Measurements from ENCODE around the gene NCAPG2. TPM values are rescaled to one million over a fixed set of nuclear protein-coding genes. Genes with fewer than 3 reads are reported as not detected.
"Not testable (repeated sequence)": the region's sequence is repeated elsewhere in the genome, so short reads cannot be mapped to it uniquely, and the experiment has no call there.

The NCAPG2 gene
- total and polyA plus RNA-seq, 3 donors from 2014 or later, result 30.2 to 53.9 (median 34.0) TPM

DNA sequence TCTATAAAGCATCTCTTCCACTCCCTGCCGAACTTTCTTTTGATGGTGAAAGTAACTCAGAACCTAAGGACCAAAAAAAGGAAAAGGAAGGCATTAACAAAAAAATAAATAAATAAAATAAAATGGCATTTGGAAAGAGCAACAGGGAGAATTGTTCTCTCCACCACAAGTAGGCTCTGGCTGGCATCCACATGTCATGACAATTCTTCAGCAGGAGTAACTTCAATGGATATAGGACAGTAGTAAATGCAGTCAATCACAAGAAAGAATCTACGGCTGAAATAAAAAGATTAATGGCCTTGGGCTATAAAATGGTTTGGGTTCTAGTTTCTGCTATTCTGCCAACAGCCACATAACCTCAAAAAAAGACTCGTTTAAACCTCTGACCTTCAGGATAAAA, 23.9 kb downstream of the NCAPG2 start:
- WGBS, 2 donors, result 58 to 84% methylated on average over 3 of the region's 3 CpGs
- Histone ChIP-seq H3K27ac (no peak overlapping the region), H3K27me3 (no peaks in the 10 kb centered on the region), H3K4me1 (no peaks in the 10 kb centered on the region), H3K4me3 (no peak overlapping the region), H3K9me3 (no peaks in the 10 kb centered on the region), H3K36me3 (ENCODE audit: low read depth, missing control alignments) (no peaks in the 10 kb centered on the region)
- TF ChIP-seq POLR2A (IDR thresholded peaks at IDR 0.05), result no peak
- TF ChIP-seq, protein P1, sequence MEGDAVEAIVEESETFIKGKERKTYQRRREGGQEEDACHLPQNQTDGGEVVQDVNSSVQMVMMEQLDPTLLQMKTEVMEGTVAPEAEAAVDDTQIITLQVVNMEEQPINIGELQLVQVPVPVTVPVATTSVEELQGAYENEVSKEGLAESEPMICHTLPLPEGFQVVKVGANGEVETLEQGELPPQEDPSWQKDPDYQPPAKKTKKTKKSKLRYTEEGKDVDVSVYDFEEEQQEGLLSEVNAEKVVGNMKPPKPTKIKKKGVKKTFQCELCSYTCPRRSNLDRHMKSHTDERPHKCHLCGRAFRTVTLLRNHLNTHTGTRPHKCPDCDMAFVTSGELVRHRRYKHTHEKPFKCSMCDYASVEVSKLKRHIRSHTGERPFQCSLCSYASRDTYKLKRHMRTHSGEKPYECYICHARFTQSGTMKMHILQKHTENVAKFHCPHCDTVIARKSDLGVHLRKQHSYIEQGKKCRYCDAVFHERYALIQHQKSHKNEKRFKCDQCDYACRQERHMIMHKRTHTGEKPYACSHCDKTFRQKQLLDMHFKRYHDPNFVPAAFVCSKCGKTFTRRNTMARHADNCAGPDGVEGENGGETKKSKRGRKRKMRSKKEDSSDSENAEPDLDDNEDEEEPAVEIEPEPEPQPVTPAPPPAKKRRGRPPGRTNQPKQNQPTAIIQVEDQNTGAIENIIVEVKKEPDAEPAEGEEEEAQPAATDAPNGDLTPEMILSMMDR (IDR thresholded peaks at IDR 0.05), result no peak
- DNase-seq, result no peak
- intact Hi-C loops (cut with DNase I; ENCODE audit: low total_unique reads), result no loop called here

DNA sequence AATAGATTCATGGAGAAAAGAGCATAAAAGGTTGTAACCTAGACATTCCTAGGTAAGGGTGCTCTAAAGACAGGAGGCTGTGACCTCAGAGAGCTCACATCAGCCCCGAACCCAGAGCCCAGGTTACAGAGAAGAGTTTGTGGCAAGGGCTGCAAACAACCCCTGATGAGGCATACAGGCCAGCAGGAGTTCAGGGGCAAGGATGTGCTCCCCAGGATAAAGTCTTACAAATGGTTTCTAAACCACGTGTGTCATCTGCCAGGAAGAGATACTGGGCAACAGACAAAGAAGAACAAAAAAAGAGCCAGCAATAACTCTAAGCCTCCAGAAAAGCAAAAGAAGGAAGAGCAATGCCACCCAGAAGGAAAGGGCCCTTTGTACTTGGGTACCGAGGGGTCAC, 27.7 kb downstream of the NCAPG2 start:
- Histone ChIP-seq H3K9me3 (no peaks in the 10 kb centered on the region), H3K27me3 (no peaks in the 10 kb centered on the region), H3K4me3 (no peak overlapping the region), H3K27ac (no peak overlapping the region), H3K36me3 (ENCODE audit: low read depth, missing control alignments) (no peaks in the 10 kb centered on the region), H3K4me1 (no peaks in the 10 kb centered on the region)
- DNase-seq, result no peak
- intact Hi-C loops (cut with DNase I; ENCODE audit: low total_unique reads), result no loop called here
- 94 to 97% methylated on average over 3 of the region's 3 CpGs for WGBS, 2 donors
- TF ChIP-seq, protein P1 (IDR thresholded peaks at IDR 0.05), result no peak
- TF ChIP-seq POLR2A (IDR thresholded peaks at IDR 0.05), result no peak

DNA sequence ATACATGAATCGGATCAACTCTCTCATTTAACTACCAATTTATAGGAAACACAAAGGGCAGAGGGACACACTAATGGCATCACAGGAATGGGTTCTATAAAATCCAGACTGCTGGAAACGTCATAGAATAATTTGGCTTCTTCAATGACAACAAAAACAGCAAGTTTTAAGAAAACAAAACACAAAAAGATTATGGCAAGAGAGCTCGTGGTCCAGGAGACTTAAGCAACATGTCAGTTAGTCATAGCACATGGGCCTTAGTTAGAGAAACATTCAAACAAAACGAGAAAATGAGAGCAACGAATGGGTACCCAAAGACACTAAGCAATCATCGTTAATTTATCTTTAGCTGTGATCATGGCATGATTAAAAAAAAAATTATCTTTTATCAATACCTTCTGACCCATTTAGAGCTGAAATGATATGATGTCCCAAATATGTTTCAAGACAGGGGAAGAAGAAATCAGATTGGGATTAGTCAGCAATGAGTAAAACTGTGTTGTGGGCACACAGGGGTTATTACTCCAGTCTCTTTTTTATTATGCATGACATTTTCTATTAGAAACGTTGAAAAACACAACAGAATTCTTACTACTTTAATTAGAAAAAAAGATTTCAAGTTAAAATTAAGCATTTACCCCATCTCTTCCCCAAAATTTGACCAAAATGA, 28.3 kb downstream of the NCAPG2 start:
- no peaks in the 10 kb centered on the region for H3K36me3 ChIP-seq (ENCODE audit: low read depth, missing control alignments)
- WGBS, 2 donors, result 78 to 91% methylated on average over 7 of the region's 7 CpGs
- no peaks in the 10 kb centered on the region for H3K27me3 ChIP-seq
- no peaks in the 10 kb centered on the region for H3K9me3 ChIP-seq
- no peak overlapping the region for H3K4me3 ChIP-seq
- no peak for TF ChIP-seq POLR2A (IDR thresholded peaks at IDR 0.05)
- TF ChIP-seq, protein P1 (IDR thresholded peaks at IDR 0.05), result no peak
- intact Hi-C loops (cut with DNase I; ENCODE audit: low total_unique reads), result no loop called here
- DNase-seq, result no peak
- no peaks in the 10 kb centered on the region for H3K4me1 ChIP-seq
- no peak overlapping the region for H3K27ac ChIP-seq

DNA sequence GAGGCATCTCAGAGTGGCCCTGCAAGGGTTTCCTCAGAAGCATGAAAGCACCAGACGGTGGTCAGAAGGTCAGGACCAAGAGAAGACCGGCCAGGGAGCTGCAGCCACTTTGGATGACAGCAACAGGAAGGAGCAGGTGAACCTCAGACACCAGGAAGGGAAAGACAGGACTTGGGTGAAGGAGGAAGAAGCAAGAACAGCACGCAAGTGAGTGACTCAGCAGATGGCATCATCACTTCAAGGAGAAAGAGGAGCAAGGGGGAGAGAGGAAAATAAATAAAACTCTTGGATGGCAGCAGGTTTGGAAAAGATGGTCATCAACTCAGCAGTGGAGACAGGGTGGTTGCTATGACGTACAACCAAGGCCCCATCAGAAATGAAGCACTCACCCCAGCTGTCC, 31.6 kb downstream of the NCAPG2 start:
- no peak overlapping the region for H3K4me3 ChIP-seq
- no peaks in the 10 kb centered on the region for H3K9me3 ChIP-seq
- 71% methylated on average over 4 of the region's 4 CpGs for WGBS, 2 donors
- no peak overlapping the region for H3K27ac ChIP-seq
- no peaks in the 10 kb centered on the region for H3K36me3 ChIP-seq (ENCODE audit: low read depth, missing control alignments)
- no peaks in the 10 kb centered on the region for H3K4me1 ChIP-seq
- intact Hi-C loops (cut with DNase I; ENCODE audit: low total_unique reads), result no loop called here
- TF ChIP-seq, protein P1 (IDR thresholded peaks at IDR 0.05), result no peak
- TF ChIP-seq POLR2A (IDR thresholded peaks at IDR 0.05), result no peak
- DNase-seq, result no peak
- H3K27me3 ChIP-seq, result no peaks in the 10 kb centered on the region

DNA sequence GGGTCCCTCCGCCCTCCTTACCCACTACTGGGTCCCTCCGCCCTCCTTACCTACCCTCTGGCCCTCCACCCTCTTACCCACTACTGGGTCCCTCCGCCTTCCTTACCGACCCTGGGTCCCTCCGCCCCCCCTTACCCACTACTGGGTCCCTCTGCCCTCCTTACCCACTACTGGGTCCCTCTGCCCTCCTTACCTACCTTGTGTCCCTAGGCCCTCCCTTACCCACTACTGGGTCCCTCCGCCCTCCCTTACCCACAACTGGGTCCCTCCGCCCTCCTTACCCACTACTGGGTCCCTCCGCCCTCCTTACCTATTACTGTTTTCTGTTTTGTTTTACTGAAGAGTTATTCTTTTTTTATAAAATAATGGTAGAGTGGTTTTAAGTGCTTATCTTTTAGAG, 36.5 kb downstream of the NCAPG2 start:
- 63 to 88% methylated on average over 4 to 8 of the region's 8 CpGs for WGBS, 2 donors
- DNase-seq; H3K27me3 ChIP-seq; intact Hi-C loops (cut with DNase I; ENCODE audit: low total_unique reads); H3K4me1 ChIP-seq; H3K4me3 ChIP-seq; H3K9me3 ChIP-seq; H3K36me3 ChIP-seq (ENCODE audit: low read depth, missing control alignments); H3K27ac ChIP-seq: not testable (repeated sequence)

DNA sequence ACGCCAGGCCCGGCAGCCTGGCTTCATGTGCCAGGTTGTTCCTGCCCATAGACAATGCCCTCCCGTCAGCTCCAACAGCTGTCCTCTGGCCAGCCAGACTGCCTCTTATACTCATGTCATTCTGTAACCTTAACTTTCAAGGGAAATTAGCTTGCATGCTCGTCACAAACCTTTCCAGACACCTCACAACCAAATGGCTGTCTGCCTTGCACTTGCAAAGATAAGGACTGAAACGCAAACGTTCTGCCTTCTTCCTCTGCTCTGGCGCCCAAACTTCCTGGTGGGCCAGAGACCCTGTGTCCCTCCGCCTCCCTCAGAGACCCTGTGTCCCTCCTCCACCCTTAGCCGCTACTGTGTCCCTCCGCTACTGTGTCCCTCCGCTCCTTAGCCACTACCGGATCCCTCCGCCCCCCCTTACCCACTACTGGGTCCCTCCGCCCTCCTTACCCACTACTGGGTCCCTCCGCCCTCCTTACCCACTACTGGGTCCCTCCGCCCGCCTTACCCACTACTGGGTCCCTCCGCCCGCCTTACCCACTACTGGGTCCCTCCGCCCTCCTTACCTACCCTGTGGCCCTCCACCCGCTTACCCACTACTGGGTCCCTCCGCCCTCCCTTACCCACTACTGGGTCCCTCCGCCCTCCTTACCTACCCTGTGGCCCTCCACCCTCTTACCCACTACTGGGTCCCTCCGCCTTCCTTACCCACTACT, 37.5 kb downstream of the NCAPG2 start:
- WGBS, 2 donors, result 66 to 74% methylated on average over 9 to 17 of the region's 24 CpGs
- peak; percentile 65 for DNase-seq
- H3K4me1 ChIP-seq; H3K4me3 ChIP-seq; intact Hi-C loops (cut with DNase I; ENCODE audit: low total_unique reads); H3K27ac ChIP-seq; H3K9me3 ChIP-seq; H3K36me3 ChIP-seq (ENCODE audit: low read depth, missing control alignments); H3K27me3 ChIP-seq: not testable (repeated sequence)
